Gastroesophageal sphincter (tissue), 4 donors: ENCODE results near the gene KASH5. TPM values are rescaled to one million over a fixed set of nuclear protein-coding genes. Genes with fewer than 3 reads are reported as not detected.
"Not testable (repeated sequence)": the region's sequence is repeated elsewhere in the genome, so short reads cannot be mapped to it uniquely, and the experiment has no call there.

ENCODE experiments used
- ATAC-seq: fragments of 150-250 bp; one replicate; pipeline ENCODE4 v1.9.1; 2016; ENCODE audit warnings: mild to moderate bottlenecking, moderate library complexity
- H3K27ac ChIP-seq, 4 donors: fragments of 200-600 bp; sonication (generic) in 3 of 4; 1 replicate in 3 of 4; 2 replicates in 1 of 4; pipeline ENCODE4 v1.5.1; 2016 to 2019
- H3K27me3 ChIP-seq: fragments of 200-600 bp; sonication (generic); one replicate; pipeline ENCODE4 v1.5.1; 2019
- H3K36me3 ChIP-seq, 2 donors: fragments of 200-600 bp; sonication (generic); one replicate each; pipeline ENCODE4 v1.5.1; 2019; ENCODE audit warnings: control low read depth in 1 of 2
- H3K4me1 ChIP-seq, 3 donors: fragments of 200-600 bp; sonication (generic); 1 replicate in 2 of 3; 2 replicates in 1 of 3; pipeline ENCODE4 v1.5.1; 2016 to 2019; ENCODE audit warnings: control low read depth in 2 of 3
- H3K4me3 ChIP-seq, 2 donors: fragments of 200-600 bp; sonication (generic); one replicate each; pipeline ENCODE4 v1.5.1; 2019; ENCODE audit warnings: mild to moderate bottlenecking in 1 of 2, moderate library complexity in 1 of 2
- H3K9me3 ChIP-seq, 3 donors: fragments of 200-600 bp; sonication (generic); one replicate each; pipeline ENCODE4 v1.5.1; 2017 to 2019; ENCODE audit warnings: control low read depth in 2 of 3
- EP300 ChIP-seq: sonication (generic); formaldehyde crosslinking; IDR thresholded peaks from one replicate; pipeline ENCODE4 v1.6.1; 2017; ENCODE audit warnings: antibody characterized with exemption, mild to moderate bottlenecking
- POLR2A ChIP-seq, 2 donors: fragments of 450-650 bp; IDR thresholded peaks; one replicate each; pipeline ENCODE4 v1.6.1; 2017; ENCODE audit warnings: antibody characterized with exemption in 2 of 2, mild to moderate bottlenecking in 2 of 2, moderate library complexity in 1 of 2
- POLR2AphosphoS5 ChIP-seq: sonication (generic); formaldehyde crosslinking; IDR thresholded peaks from one replicate; pipeline ENCODE4 v1.6.1; 2017; ENCODE audit warnings: antibody characterized with exemption
- WGBS, 2 donors: methylation state at CpG; one replicate each; pipeline ENCODE4 v1.1.5; 2018; ENCODE audit warnings: low coverage in 1 of 2; 5-methylcytosine and 5-hydroxymethylcytosine counted together
- total RNA-seq, 4 donors: library from RNA; depleted of rRNA; stranded (reverse); fragments of >200 nt; gene quantifications; one replicate each; pipeline ENCODE4 v1.1.0, GENCODE V29; 2016
- TF ChIP-seq, protein P1 (sequence below), 4 experiments: fragments of 200-600 bp in 2 of 4; fragments of 450-650 bp in 2 of 4; sonication (generic) in 1 of 4; IDR thresholded peaks; one replicate each; pipeline ENCODE4 v1.5.1; 2017 to 2019; ENCODE audit warnings: antibody characterized with exemption in 4 of 4, mild to moderate bottlenecking in 2 of 4, moderate library complexity in 2 of 4

Gene KASH5
- total RNA-seq, 4 donors from 2014 or later = not detected

DNA sequence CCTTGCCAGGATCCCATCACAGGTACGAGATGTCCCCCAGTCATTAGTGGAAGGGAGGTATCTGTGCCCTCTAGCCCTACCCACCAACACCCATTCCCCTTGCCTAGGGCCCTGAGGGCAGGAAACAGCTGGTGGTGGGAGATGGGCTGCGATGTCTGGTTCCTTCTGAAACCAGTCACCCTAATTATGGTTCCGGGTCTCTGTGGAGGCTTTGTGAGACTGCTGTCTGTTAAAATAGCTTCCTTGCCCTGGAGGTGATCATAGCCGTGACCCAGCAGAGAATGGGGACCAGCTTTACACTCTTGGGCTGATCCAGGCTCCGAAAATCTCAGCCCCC is 70.5 kb downstream of the KASH5 start:
- H3K36me3 ChIP-seq = peaks cover 0 to 48% of the 10 kb centered on the region in 2 donors
- no peak for ATAC-seq
- H3K27ac ChIP-seq = peak overlapping the region in 3 of 4 donors; percentile 31 to 73 (median 69)
- 83% methylated on average over 1 of the region's 5 CpGs; no CpG with 5 or more reads in 1 of the 2 donors for WGBS, 2 donors
- H3K4me3 ChIP-seq = no peak overlapping the region
- H3K27me3 ChIP-seq = no peaks in the 10 kb centered on the region
- no peak for TF ChIP-seq EP300
- TF ChIP-seq POLR2AphosphoS5 = no peak
- TF ChIP-seq, protein P1, sequence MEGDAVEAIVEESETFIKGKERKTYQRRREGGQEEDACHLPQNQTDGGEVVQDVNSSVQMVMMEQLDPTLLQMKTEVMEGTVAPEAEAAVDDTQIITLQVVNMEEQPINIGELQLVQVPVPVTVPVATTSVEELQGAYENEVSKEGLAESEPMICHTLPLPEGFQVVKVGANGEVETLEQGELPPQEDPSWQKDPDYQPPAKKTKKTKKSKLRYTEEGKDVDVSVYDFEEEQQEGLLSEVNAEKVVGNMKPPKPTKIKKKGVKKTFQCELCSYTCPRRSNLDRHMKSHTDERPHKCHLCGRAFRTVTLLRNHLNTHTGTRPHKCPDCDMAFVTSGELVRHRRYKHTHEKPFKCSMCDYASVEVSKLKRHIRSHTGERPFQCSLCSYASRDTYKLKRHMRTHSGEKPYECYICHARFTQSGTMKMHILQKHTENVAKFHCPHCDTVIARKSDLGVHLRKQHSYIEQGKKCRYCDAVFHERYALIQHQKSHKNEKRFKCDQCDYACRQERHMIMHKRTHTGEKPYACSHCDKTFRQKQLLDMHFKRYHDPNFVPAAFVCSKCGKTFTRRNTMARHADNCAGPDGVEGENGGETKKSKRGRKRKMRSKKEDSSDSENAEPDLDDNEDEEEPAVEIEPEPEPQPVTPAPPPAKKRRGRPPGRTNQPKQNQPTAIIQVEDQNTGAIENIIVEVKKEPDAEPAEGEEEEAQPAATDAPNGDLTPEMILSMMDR (IDR thresholded peaks at IDR 0.05) = no peak
- no peaks in the 10 kb centered on the region for H3K9me3 ChIP-seq
- H3K4me1 ChIP-seq = peaks cover 0 to 34% (median 16%) of the 10 kb centered on the region in 3 donors

DNA sequence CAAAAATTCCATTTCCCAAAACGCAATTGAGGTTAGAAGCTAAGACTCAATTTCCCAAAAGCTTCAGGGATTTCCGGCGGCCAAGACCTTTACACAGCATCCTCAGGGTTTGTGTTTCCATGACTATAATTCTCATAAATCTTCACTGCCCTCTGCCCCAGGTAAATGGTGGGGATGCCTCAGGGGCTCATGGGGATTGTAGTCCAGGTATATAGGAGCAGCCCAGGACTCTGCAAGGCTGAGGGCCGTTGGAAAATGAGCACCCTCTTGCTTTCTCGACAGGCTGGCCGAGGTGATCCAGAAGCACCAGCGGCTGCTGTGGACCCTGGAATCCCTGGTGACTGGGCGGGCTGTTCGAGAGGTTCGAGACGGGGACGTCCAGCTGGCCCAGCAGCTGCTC is 71.3 kb downstream of the KASH5 start:
- Histone ChIP-seq H3K36me3 (peaks cover 0 to 57% of the 10 kb centered on the region in 2 donors), H3K27ac (no peak overlapping the region), H3K9me3 (no peaks in the 10 kb centered on the region), H3K27me3 (no peaks in the 10 kb centered on the region), H3K4me1 (peaks cover 0 to 26% (median 11%) of the 10 kb centered on the region in 3 donors), H3K4me3 (no peak overlapping the region)
- WGBS, 2 donors = 100% methylated on average over 7 of the region's 12 CpGs; no CpG with 5 or more reads in 1 of the 2 donors
- no peak for ATAC-seq
- TF ChIP-seq POLR2AphosphoS5 (no peak), EP300 (no peak), POLR2A (IDR thresholded peaks at IDR 0.05) (no peak)
- TF ChIP-seq, protein P1 (IDR thresholded peaks at IDR 0.05) = no peak

DNA sequence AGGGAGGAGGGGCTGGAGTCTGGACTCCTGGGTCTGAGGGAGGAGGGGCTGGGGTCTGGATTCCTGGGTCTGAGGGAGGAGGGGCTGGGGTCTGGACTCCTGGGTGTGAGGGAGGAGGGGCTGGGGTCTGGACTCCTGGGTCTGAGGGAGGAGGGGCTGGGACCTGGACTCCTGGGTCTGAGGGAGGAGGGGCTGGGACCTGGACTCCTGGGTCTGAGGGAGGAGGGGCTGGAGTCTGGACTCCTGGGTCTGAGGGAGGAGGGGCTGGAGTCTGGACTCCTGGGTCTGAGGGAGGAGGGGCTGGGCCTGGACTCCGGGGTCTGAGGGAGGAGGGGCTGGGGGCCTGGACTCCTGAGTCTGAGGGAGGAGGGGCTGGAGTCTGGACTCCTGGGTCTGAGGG is 73.1 kb downstream of the KASH5 start:
- no CpG with 5 or more reads among the region's 1 CpG for WGBS, 2 donors
- H3K9me3 ChIP-seq, H3K27ac ChIP-seq, ATAC-seq, H3K4me3 ChIP-seq, H3K27me3 ChIP-seq: not testable (repeated sequence)
- Histone ChIP-seq H3K4me1 (peaks cover 0 to 13% (median 6%) of the 10 kb centered on the region in 3 donors), H3K36me3 (peaks cover 0 to 74% of the 10 kb centered on the region in 2 donors)

DNA sequence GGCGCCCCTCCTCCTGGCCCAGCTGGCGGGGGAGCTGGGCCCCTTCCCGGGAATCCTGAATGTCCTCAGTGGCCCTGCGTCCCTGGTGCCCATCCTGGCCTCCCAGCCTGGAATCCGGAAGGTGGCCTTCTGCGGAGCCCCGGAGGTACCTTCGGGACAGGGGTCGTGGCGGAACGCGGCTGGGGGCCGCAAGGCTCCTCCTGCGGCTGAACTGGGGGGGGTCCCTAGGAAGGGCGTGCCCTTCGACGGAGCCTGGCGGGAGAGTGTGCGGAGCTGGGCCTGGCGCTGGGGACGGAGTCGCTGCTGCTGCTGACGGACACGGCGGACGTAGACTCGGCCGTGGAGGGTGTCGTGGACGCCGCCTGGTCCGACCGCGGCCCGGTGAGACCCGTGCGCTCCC is 73.6 kb downstream of the KASH5 start:
- no peak overlapping the region for H3K27ac ChIP-seq
- no peak for TF ChIP-seq POLR2A (IDR thresholded peaks at IDR 0.05)
- TF ChIP-seq EP300 = no peak
- TF ChIP-seq, protein P1 (IDR thresholded peaks at IDR 0.05) = no peak
- no peaks in the 10 kb centered on the region for H3K27me3 ChIP-seq
- no CpG with 5 or more reads among the region's 37 CpGs for WGBS, 2 donors
- H3K9me3 ChIP-seq = no peaks in the 10 kb centered on the region
- ATAC-seq = no peak
- no peak overlapping the region for H3K4me3 ChIP-seq
- H3K4me1 ChIP-seq = peaks cover 0 to 11% (median 6%) of the 10 kb centered on the region in 3 donors
- peaks cover 0 to 79% of the 10 kb centered on the region in 2 donors for H3K36me3 ChIP-seq

DNA sequence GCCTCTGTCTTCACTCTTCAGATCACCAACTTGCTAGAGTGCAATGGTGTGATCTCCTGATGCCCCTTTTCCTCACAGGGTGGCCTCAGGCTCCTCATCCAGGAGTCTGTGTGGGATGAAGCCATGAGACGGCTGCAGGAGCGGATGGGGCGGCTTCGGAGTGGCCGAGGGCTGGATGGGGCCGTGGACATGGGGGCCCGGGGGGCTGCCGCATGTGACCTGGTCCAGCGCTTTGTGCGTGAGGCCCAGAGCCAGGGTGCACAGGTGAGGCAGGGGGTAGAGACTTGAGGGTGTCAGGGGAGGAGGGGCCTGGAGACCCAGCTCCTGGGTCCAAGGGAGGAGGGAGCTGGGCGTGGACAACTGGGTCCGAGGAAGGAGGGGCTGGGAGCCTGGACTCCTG is 74.4 kb downstream of the KASH5 start:
- Histone ChIP-seq H3K4me3 (no peak overlapping the region), H3K27ac (no peak overlapping the region), H3K9me3 (no peaks in the 10 kb centered on the region), H3K4me1 (peaks cover 0 to 5% (median 4%) of the 10 kb centered on the region in 3 donors), H3K27me3 (no peaks in the 10 kb centered on the region), H3K36me3 (peaks cover 0 to 82% of the 10 kb centered on the region in 2 donors)
- TF ChIP-seq POLR2AphosphoS5 (no peak), POLR2A (IDR thresholded peaks at IDR 0.05) (no peak), EP300 (no peak)
- TF ChIP-seq, protein P1 (IDR thresholded peaks at IDR 0.05) = no peak
- no CpG with 5 or more reads among the region's 12 CpGs for WGBS, 2 donors
- ATAC-seq = no peak
